Choroid plexus epithelial cell (primary cell): ENCODE data around the gene TMEM26.

Experiments
- DNase-seq: peaks from one replicate; pipeline ENCODE4 v3.0.0-alpha.2; 2010; ENCODE audit warnings: low read depth
- H3K4me3 ChIP-seq: 2 replicates; pipeline ENCODE4 v1.5.1; 2011; ENCODE audit warnings: low read depth, mild to moderate bottlenecking, control low read depth, low read length, moderate library complexity
- TF ChIP-seq, protein P1 (sequence below): conservative IDR thresholded peaks from 2 replicates; pipeline ENCODE4 v1.5.1; 2011; ENCODE audit warnings: low read depth, mild to moderate bottlenecking, control low read depth, inconsistent platforms, low read length, moderate library complexity

Gene TMEM26

GRCh38 chr10:61404751-61405150 lies 48.4 kb downstream of the TMEM26 start:
- no peak overlapping the region for H3K4me3 ChIP-seq
- peak; percentile 73 for DNase-seq
- TF ChIP-seq, protein P1, sequence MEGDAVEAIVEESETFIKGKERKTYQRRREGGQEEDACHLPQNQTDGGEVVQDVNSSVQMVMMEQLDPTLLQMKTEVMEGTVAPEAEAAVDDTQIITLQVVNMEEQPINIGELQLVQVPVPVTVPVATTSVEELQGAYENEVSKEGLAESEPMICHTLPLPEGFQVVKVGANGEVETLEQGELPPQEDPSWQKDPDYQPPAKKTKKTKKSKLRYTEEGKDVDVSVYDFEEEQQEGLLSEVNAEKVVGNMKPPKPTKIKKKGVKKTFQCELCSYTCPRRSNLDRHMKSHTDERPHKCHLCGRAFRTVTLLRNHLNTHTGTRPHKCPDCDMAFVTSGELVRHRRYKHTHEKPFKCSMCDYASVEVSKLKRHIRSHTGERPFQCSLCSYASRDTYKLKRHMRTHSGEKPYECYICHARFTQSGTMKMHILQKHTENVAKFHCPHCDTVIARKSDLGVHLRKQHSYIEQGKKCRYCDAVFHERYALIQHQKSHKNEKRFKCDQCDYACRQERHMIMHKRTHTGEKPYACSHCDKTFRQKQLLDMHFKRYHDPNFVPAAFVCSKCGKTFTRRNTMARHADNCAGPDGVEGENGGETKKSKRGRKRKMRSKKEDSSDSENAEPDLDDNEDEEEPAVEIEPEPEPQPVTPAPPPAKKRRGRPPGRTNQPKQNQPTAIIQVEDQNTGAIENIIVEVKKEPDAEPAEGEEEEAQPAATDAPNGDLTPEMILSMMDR, result no peak

- TF ChIP-seq, protein P1, result peak; percentile 31
- no peak for DNase-seq
- no peak overlapping the region for H3K4me3 ChIP-seq
These were observed 52.7 kb downstream of the TMEM26 start for GRCh38 chr10:61400524-61400923.

GRCh38 chr10:61399406-61399805 lies 53.8 kb downstream of the TMEM26 start:
- peak; percentile 57 for DNase-seq
- H3K4me3 ChIP-seq, result no peak overlapping the region
- TF ChIP-seq, protein P1, result no peak

- H3K4me3 ChIP-seq, result no peak overlapping the region
- no peak for DNase-seq
- TF ChIP-seq, protein P1, result no peak
These were observed 54.6 kb downstream of the TMEM26 start for GRCh38 chr10:61398366-61399129.

GRCh38 chr10:61397175-61397986 lies 55.8 kb downstream of the TMEM26 start:
- H3K4me3 ChIP-seq, result peak overlapping the region; percentile 4
- DNase-seq, result peak; percentile 86
- TF ChIP-seq, protein P1, result no peak

GRCh38 chr10:61391281-61391680 lies 61.9 kb downstream of the TMEM26 start:
- DNase-seq, result no peak
- TF ChIP-seq, protein P1, result no peak
- no peak overlapping the region for H3K4me3 ChIP-seq
